GM19023 (cell line): ENCODE measurements around the gene PMAIP1.
"Not testable (repeated sequence)": the region's sequence is repeated elsewhere in the genome, so short reads cannot be mapped to it uniquely, and the experiment has no call there.

Experiments
- ATAC-seq: cut with Tn5 transposase; IDR thresholded peaks from one replicate; pipeline ENCODE4 v1.9.1; 2021; ENCODE audit warnings: mild to moderate bottlenecking, moderate library complexity; ENCODE audit not compliant: unreplicated experiment

PMAIP1 gene

DNA sequence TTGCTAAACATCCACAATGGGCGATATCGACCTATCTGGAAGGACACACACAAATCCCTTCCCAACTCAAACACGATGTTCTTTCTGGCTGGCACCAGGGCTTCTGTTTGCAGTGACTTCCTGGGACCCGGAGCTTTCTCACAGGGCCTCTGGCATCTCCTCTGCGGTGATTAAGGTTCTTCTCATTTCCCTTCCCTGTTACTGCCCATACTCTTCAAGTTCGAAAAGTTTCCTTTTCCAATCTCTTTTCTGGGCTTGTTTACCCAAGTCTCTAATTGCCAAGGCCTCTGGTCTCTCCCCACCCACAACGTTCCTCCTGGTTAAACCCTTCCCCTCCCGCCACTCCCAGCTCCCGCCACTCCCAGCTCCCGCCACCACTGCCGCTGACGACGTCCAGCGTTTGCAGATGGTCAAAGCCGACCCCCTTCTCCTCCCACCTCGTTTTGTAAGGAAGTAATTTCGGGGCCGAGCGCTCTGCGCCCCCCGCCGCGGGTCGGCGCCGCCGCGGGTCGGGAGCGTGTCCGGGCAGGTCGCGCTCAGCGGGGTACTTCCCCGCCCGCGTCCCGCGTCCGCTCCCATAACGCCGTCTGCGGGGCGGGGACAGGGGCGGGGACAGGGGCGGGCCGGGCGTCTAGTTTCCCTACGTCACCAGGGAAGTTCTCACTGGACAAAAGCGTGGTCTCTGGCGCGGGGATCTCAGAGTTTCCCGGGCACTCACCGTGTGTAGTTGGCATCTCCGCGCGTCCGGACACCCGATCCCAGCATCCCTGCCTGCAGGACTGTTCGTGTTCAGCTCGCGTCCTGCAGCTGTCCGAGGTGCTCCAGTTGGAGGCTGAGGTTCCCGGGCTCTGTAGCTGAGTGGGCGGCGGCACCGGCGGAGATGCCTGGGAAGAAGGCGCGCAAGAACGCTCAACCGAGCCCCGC is at the start of gene PMAIP1:
PMAIP1 (plus strand) TSS at position 699 of the 924 bp plus-strand sequence; CDS start at position 881, 182 bp downstream.
- peak; percentile 71 for ATAC-seq

DNA sequence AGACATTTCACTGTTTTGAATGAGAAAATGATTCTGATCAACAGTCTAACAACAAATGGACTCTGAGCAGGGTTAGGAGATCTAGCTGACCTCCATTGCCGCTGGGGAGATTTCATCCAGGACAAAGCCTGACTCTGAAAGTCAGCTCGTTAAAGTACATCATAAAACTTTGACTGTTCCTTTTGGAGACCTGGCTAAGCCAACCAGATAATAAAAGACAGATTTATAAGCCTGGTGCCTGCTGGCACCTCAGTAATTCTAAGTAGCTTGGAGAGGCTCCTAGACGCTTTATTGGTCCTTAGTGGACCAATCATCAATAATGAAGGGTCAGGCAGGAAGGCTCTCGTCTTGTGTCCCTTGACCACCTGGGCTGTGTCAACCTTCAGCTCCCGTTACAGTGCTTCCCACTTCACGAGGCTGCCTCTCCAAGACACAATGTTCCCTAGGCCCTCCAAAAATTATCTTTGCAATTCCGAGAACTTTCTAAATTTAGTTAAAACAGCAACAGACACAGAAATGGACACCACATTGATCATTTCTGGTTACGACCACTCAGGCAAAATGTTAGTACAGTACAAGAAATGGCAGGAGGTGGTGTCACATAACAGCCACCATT is 47.9 kb upstream of the PMAIP1 start:
- ATAC-seq, result no peak

GRCh38 chr18:59852548-59852947 is 47.2 kb upstream of the PMAIP1 start:
- ATAC-seq, result no peak

DNA sequence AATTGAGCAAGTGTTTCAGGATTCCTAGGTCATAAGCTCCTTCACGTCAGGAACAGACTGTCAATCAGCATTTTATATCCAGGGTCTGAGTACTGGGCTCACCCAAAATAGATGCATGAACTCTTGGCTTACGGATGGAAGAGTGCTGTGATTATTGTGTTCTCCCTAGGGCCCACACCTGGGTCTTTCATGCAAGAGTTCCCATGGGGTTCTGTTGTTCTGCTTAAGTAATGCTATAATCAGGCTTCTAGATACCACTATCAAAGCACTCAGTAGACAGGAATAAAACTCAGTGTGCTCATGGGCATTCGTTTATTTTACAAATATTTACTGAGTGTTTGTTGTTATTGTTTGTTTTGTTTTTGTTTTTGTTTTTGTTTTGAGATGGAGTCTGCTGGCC is 46.4 kb upstream of the PMAIP1 start:
- ATAC-seq, result no peak

DNA sequence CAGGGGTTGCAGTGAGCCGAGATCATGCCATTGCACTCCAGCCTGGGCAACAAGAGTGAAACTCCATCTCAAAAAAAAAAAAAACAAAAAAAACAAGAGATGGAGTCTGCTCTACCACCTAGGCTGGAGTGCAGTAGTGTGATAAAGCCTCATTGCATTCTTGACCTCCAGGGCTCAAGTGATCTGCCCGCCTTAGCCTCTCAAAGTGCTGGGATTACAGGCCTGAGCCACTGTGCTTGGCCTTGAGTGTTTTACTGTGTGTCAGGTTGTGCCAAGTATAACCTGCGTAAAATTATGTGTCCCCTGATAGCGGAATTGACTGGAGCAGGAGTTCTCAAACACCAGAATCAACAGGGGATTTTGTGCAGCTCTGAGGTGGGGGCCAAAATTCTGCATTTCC is 45.8 kb upstream of the PMAIP1 start:
- ATAC-seq, result not testable (repeated sequence)

DNA sequence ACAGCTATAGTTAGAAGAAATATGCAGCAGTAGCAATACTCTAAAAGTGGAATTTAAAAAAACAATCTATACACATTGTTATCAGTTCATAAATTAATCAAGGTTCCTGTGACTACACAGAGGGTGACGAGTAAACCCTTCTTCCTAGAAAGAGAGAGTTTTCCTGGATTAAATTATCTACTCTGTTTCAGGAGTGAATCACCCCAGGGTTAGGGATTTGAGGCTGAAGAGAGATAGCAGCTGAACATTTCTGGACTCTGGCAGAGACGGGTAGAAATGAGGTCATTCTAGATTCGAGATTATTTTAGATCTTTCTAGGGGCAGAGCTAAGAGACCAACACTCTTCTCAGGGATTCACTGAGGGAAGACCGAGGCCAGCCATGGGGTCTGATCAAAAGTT is 38.8 kb upstream of the PMAIP1 start:
- ATAC-seq, result no peak

DNA sequence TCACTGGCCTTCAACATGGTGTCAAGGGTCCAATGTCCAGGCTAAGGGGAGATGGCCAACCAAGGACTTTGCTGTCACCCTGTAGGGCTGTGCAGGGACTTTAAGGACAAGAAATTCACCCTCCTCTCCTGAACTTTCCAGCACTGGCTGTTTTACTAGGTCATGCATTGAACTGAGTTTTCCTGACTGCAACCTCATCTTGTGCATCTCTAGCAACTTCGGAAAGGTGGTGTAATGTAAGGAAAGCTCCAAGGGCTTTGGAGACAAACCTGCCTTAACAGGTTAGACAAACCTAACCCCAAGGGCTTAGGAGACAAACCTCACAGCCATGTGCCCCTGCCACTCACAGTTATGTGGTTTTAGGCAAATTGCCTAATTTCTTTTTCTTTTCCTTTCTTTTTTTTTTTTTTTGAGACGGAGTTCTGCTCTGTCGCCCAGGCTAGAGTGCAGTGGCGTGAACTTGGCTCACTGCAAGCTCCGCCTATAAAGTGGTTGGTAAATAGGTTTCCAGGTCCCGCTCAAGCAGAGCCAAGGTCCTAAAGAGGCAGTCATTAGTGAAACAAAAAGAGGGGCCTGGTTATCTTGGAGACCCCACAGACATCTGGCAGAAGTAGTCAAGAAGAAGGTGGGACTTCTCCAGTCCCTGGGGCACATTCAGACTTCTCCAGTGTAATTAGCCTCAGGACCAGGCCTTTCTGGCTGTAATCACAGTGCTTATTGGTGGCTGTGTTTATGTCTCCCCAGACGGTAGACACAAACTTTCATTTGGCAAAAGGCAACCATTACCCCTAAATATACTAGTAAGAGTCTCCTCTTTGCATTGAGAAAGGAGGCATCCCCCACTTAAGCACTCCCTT is 37.6 kb upstream of the PMAIP1 start:
- ATAC-seq, result no peak

- ATAC-seq, result no peak
Observed at GRCh38 chr18:59865241-59865986, 34.4 kb upstream of the PMAIP1 start.

GRCh38 chr18:59866551-59867269 is 33.1 kb upstream of the PMAIP1 start:
- ATAC-seq, result no peak

- no peak for ATAC-seq
Observed at GRCh38 chr18:59867337-59868104, 32.3 kb upstream of the PMAIP1 start.

GRCh38 chr18:59870623-59871130 is 29.1 kb upstream of the PMAIP1 start:
- no peak for ATAC-seq

DNA sequence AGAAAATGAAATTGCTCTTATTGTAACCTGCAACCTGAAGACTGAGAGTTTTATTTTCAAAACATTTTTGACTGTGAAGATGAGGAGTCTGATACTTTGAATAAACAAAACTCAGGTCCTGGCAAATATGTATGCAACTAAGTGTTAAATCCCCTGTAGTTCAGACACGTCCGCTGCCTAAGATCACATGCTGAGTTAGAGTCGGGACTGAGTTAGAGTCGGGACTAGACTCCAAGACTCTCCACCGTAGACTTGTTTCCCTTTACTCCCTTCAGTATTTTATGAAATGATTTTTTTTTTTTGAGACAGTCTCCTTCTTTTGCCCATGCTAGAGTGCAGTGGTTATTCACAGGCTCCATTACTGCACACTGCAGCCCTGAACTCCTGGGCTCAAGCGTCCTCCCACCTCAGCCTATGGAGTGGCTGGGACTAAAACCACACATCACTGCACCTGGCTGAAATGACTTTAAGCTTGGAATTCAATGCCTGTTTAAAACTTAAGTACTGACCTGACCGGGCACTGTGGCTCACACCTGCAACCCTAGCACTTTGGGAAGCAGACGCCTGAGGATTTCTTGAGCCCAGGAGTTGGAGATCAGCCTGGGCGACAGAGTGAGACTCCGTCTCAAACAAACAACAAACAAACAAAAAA is 28.0 kb upstream of the PMAIP1 start:
- ATAC-seq, result no peak

DNA sequence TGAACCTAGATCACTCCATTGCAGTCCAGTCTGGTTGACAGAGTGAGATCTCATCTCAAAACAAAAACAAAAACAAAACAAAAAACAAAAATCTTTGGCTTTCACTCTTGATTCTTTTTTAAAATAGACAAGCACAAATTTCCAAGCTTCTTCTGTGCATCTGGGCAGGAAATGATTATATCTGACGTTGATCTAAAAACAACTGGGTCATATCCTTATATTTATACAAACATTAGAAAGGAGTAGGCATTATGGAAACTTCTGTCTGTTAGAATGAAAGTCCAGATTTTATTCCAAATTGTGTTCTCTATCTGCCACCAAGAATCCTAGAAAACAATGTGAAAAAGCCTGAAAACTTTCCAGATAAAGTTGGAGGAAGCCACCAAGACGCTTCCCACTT is 26.2 kb upstream of the PMAIP1 start:
- ATAC-seq, result no peak

- ATAC-seq, result no peak
Observed at GRCh38 chr18:59874166-59874565, 25.6 kb upstream of the PMAIP1 start.

- peak; percentile 62 for ATAC-seq
Observed at GRCh38 chr18:59876310-59876626, 23.5 kb upstream of the PMAIP1 start.

- no peak for ATAC-seq
Observed at GRCh38 chr18:59877361-59877760, 22.4 kb upstream of the PMAIP1 start.

- no peak for ATAC-seq
Observed at GRCh38 chr18:59878644-59879043, 21.2 kb upstream of the PMAIP1 start.
